CD4-positive, alpha-beta T cell treated with Interleukin-17A for 1 hour (primary cell): ENCODE measurements around the gene BUB3.

Source experiments
- DNase-seq: peaks from one replicate; pipeline ENCODE4 v3.0.0-alpha.2; 2020

The BUB3 gene

GRCh38 chr10:123141791-123142700 is 12.2 kb upstream of the BUB3 start:
- no peak for DNase-seq

- no peak for DNase-seq
Measured at GRCh38 chr10:123142701-123143161, 11.5 kb upstream of the BUB3 start.

- no peak for DNase-seq
Measured at GRCh38 chr10:123143162-123143824, 10.9 kb upstream of the BUB3 start.

GRCh38 chr10:123143825-123144168 is 10.4 kb upstream of the BUB3 start:
- DNase-seq, result no peak

- no peak for DNase-seq
Measured at GRCh38 chr10:123144697-123145541, 9.3 kb upstream of the BUB3 start.

- no peak for DNase-seq
Measured at GRCh38 chr10:123145542-123146012, 8.6 kb upstream of the BUB3 start.

- DNase-seq, result no peak
Measured at GRCh38 chr10:123146013-123146893, 7.9 kb upstream of the BUB3 start.

- no peak for DNase-seq
Measured at GRCh38 chr10:123146894-123147634, 7.1 kb upstream of the BUB3 start.

- DNase-seq, result peak; percentile 29
Measured at GRCh38 chr10:123147635-123148413, 6.4 kb upstream of the BUB3 start, which contains the start of gene HMX2. Gene HMX2, plus strand, starts transcription at chr10:123148136. Its CDS starts 243 bp downstream, at chr10:123148379.

GRCh38 chr10:123148414-123149161 is 5.6 kb upstream of the BUB3 start:
- DNase-seq, result no peak

- DNase-seq, result no peak
Measured at GRCh38 chr10:123149162-123149567, 5.0 kb upstream of the BUB3 start.

GRCh38 chr10:123149568-123150270 is 4.5 kb upstream of the BUB3 start:
- peak; percentile 35 for DNase-seq

- DNase-seq, result no peak
Measured at GRCh38 chr10:123150271-123150985, 3.8 kb upstream of the BUB3 start.

GRCh38 chr10:123150986-123151736 is 3.0 kb upstream of the BUB3 start:
- DNase-seq, result no peak

- DNase-seq, result no peak
Measured at GRCh38 chr10:123151737-123152135, 2.5 kb upstream of the BUB3 start.

GRCh38 chr10:123153486-123154091 is 613 bp upstream of the BUB3 start:
- no peak for DNase-seq
